ENCODE results near the gene BPIFB4. TPM values are rescaled to one million over a fixed set of nuclear protein-coding genes. Genes with fewer than 3 reads are reported as not detected.

BPIFB4 gene
- total RNA-seq, 2 experiments from 2014 or later, result not detected

DNA sequence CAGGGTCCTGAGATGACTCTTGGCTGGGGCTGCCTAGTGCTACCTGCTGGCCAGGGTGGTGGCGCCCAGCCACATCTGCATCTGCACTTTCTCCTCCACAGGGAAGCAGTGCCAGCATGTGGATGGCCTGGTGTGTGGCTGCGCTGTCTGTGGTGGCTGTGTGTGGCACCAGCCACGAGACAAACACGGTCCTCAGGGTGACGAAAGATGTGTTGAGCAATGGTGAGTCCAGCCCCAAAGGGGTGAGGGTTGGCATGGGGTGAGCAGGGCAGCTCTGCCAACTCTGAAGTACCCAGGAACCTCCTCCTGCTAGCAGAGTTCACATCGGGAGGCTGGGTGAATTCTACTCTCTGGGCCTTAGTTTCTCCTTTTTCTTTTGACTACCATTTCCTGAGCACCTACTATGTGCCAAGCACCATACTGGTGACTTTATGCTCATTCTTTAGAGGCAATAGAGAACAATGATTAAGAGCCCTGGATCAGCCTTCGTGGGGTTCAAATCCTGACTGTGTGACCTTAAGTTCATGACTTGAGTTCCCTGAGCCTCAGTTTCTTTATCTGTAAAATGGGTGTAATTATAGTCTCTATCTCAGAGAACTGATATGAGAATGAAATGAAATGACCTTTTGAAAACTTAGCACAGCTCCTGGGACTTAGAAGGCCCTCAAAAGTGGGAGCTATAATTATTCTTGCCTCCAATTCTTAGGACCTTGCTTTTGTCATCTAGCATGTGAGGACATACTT lies 2.1 kb downstream of the BPIFB4 start:
- no peak overlapping the region for H3K4me3 ChIP-seq (ENCODE audit: low read length)
- DNase-seq (no peak), ATAC-seq (ENCODE audit: poor library complexity) (no peak)
- H3K9me3 ChIP-seq (ENCODE audit: control insufficient read depth in 1 of 2, insufficient read depth in 1 of 2, low read length in 2 of 2), result no peaks in the 10 kb centered on the region
- CTCF ChIA-PET, result no interaction called here
- peaks cover 4% of the 10 kb centered on the region for H3K4me1 ChIP-seq (ENCODE audit: insufficient read depth, low read length)
- H3K27me3 Mint-ChIP-seq, result no peaks in the 10 kb centered on the region
- TF ChIP-seq, protein P1, sequence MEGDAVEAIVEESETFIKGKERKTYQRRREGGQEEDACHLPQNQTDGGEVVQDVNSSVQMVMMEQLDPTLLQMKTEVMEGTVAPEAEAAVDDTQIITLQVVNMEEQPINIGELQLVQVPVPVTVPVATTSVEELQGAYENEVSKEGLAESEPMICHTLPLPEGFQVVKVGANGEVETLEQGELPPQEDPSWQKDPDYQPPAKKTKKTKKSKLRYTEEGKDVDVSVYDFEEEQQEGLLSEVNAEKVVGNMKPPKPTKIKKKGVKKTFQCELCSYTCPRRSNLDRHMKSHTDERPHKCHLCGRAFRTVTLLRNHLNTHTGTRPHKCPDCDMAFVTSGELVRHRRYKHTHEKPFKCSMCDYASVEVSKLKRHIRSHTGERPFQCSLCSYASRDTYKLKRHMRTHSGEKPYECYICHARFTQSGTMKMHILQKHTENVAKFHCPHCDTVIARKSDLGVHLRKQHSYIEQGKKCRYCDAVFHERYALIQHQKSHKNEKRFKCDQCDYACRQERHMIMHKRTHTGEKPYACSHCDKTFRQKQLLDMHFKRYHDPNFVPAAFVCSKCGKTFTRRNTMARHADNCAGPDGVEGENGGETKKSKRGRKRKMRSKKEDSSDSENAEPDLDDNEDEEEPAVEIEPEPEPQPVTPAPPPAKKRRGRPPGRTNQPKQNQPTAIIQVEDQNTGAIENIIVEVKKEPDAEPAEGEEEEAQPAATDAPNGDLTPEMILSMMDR (IDR thresholded peaks at IDR 0.05), result no peak
- no peaks in the 10 kb centered on the region for H3K36me3 ChIP-seq (ENCODE audit: insufficient read depth, low read length)
- no peak overlapping the region for H3K27ac Mint-ChIP-seq
- H3K4me1 Mint-ChIP-seq (ENCODE audit: low read depth), result peaks cover 4% of the 10 kb centered on the region
- H3K27ac ChIP-seq (ENCODE audit: low read depth in 1 of 2, low read length in 2 of 2), result no peak overlapping the region
- no peaks in the 10 kb centered on the region for H3K27me3 ChIP-seq (ENCODE audit: control insufficient read depth in 1 of 2, insufficient read depth in 2 of 2, low read length in 2 of 2)
- H3K9me3 Mint-ChIP-seq, result no peaks in the 10 kb centered on the region
- H3K36me3 Mint-ChIP-seq (ENCODE audit: low read depth), result no peaks in the 10 kb centered on the region
- no peak overlapping the region for H3K4me3 Mint-ChIP-seq
- POLR2A ChIA-PET, result no interaction called here
- intact Hi-C loops (cut with DNase I, micrococcal nuclease), result no loop called here

DNA sequence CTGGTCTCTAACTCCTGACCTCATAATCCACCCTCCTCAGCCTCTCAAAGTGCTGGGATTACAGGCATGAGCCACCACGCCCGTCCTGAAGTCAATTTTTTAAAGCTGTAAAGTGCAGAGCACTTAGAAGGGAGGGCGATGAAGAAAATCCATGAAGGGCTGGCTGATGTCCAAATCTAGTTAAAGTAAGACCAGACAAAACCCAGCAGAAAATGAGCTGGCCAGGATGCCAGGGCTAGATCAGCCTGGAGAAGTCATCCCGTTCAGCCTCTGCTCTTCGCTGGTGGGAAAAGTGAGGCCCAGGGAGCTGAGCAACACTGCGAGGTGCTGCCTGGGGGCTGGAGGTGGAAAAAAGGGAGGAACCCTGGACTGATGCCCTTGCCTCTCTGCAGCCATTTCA lies 3.1 kb downstream of the BPIFB4 start:
- H3K27me3 ChIP-seq (ENCODE audit: control insufficient read depth in 1 of 2, insufficient read depth in 2 of 2, low read length in 2 of 2), result no peaks in the 10 kb centered on the region
- Mint-ChIP-seq H3K27me3 (no peaks in the 10 kb centered on the region), H3K36me3 (ENCODE audit: low read depth) (no peaks in the 10 kb centered on the region), H3K4me3 (no peak overlapping the region), H3K27ac (no peak overlapping the region), H3K9me3 (no peaks in the 10 kb centered on the region), H3K4me1 (ENCODE audit: low read depth) (no peaks in the 10 kb centered on the region)
- intact Hi-C loops (cut with DNase I, micrococcal nuclease), result no loop called here
- no peaks in the 10 kb centered on the region for H3K9me3 ChIP-seq (ENCODE audit: control insufficient read depth in 1 of 2, insufficient read depth in 1 of 2, low read length in 2 of 2)
- H3K36me3 ChIP-seq (ENCODE audit: insufficient read depth, low read length), result no peaks in the 10 kb centered on the region
- no peak for DNase-seq
- ATAC-seq (ENCODE audit: poor library complexity), result no peak
- TF ChIP-seq, protein P1 (IDR thresholded peaks at IDR 0.05), result no peak
- H3K27ac ChIP-seq (ENCODE audit: low read depth in 1 of 2, low read length in 2 of 2), result no peak overlapping the region
- ChIA-PET POLR2A (no interaction called here), CTCF (no interaction called here)
- no peaks in the 10 kb centered on the region for H3K4me1 ChIP-seq (ENCODE audit: insufficient read depth, low read length)
- H3K4me3 ChIP-seq (ENCODE audit: low read length), result no peak overlapping the region

DNA sequence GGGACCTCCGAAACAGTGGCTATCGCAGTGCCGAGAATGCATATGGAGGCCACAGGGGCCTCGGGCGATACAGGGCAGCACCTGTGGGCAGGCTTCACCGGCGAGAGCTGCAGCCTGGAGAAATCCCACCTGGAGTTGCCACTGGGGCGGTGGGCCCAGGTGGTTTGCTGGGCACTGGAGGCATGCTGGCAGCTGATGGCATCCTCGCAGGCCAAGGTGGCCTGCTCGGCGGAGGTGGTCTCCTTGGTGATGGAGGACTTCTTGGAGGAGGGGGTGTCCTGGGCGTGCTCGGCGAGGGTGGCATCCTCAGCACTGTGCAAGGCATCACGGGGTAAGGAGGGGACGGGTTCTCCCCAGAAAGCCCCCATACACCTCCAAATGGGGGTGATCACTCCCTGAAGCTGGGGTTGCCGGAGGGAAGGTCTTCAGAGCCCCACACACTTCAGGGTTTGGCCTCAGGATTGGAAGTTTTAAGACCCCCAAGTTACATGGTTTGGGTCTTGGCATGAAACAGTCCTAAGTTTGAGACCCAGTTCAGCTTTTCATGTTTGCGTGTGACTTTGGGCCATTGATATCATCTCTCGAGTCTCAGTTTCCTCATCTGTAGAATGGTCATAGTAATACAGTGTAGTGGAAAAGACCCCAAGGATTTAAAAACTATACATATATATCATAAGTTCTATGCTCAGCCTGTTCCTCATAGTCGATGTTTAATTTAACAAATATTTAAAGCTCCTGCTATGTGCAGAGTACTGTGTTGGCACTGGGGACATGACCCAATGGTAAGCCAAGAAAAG lies 4.3 kb downstream of the BPIFB4 start:
- TF ChIP-seq, protein P1 (IDR thresholded peaks at IDR 0.05), result no peak
- no peak overlapping the region for H3K27ac ChIP-seq (ENCODE audit: low read depth in 1 of 2, low read length in 2 of 2)
- H3K4me1 Mint-ChIP-seq (ENCODE audit: low read depth), result no peaks in the 10 kb centered on the region
- H3K27me3 ChIP-seq (ENCODE audit: control insufficient read depth in 1 of 2, insufficient read depth in 2 of 2, low read length in 2 of 2), result no peaks in the 10 kb centered on the region
- no peaks in the 10 kb centered on the region for H3K36me3 Mint-ChIP-seq (ENCODE audit: low read depth)
- intact Hi-C loops (cut with DNase I, micrococcal nuclease), result no loop called here
- no peaks in the 10 kb centered on the region for H3K9me3 ChIP-seq (ENCODE audit: control insufficient read depth in 1 of 2, insufficient read depth in 1 of 2, low read length in 2 of 2)
- ATAC-seq (ENCODE audit: poor library complexity) (no peak), DNase-seq (no peak)
- ChIA-PET CTCF (no interaction called here), POLR2A (no interaction called here)
- no peaks in the 10 kb centered on the region for H3K36me3 ChIP-seq (ENCODE audit: insufficient read depth, low read length)
- H3K4me3 Mint-ChIP-seq, result no peak overlapping the region
- no peaks in the 10 kb centered on the region for H3K27me3 Mint-ChIP-seq
- H3K4me1 ChIP-seq (ENCODE audit: insufficient read depth, low read length), result no peaks in the 10 kb centered on the region
- no peak overlapping the region for H3K27ac Mint-ChIP-seq
- H3K4me3 ChIP-seq (ENCODE audit: low read length), result no peak overlapping the region
- H3K9me3 Mint-ChIP-seq, result no peaks in the 10 kb centered on the region

Measured in CD4-positive, alpha-beta T cell (primary cell).